IMR-90 (cell line): ENCODE results near the gene NSUN4. TPM values are rescaled to one million over a fixed set of nuclear protein-coding genes. Genes with fewer than 3 reads are reported as not detected.
A peak's percentile ranks its signal among the peaks of the same experiment; 100 is the strongest.

Experiments used
- ATAC-seq: fragments of 200-7000 bp; cut with Tn5 transposase; 2 replicates; pipeline ENCODE4 v1.9.1; 2020; ENCODE audit warnings: low read depth, mild to moderate bottlenecking, moderate library complexity
- BruUV-seq: library from RNA; stranded (reverse); fragments of 400-500 nt; replicated peaks from 2 replicates; lab custom pipeline; 2021; lab: Mats Ljungman, UMichigan
- CTCF ChIA-PET: fragments of 300-600 bp; formaldehyde crosslinking; extraction: SDS; loops from one replicate; lab custom pipeline; 2021; ENCODE audit warnings: antibody characterized with exemption; lab: Yijun Ruan, JAX
- POLR2A ChIA-PET: fragments of 300-600 bp; sonication (Branson Sonifier 250); formaldehyde crosslinking; loops from one replicate; lab custom pipeline; 2022; ENCODE audit warnings: antibody characterized with exemption; ENCODE audit not compliant: unreplicated experiment; lab: Charles Lee
- DNase-seq: peaks from one replicate; pipeline ENCODE4 v3.0.0; 2013
- H2AFZ ChIP-seq: replicated peaks from 2 replicates; pipeline ENCODE3; 2013; ENCODE audit warnings: low read length, mild to moderate bottlenecking; ENCODE audit not compliant: poor library complexity
- H2AK5ac ChIP-seq: 2 replicates; pipeline ENCODE4 v1.6.1; 2013; ENCODE audit warnings: low read depth, low read length, inconsistent platforms
- H2AK9ac ChIP-seq: replicated peaks from 2 replicates; pipeline ENCODE3; 2013; ENCODE audit warnings: mild to moderate bottlenecking, low read depth, low read length, moderate library complexity; ENCODE audit not compliant: poor library complexity
- H2BK120ac ChIP-seq: 2 replicates; pipeline ENCODE4 v1.6.1; 2013; ENCODE audit warnings: low read depth, low read length, inconsistent platforms
- H2BK15ac ChIP-seq: 3 replicates; pipeline ENCODE4 v1.6.1; 2013; ENCODE audit warnings: low read depth, low read length, inconsistent platforms
- H2BK20ac ChIP-seq: 2 replicates; pipeline ENCODE4 v1.6.1; 2013; ENCODE audit warnings: low read depth, mild to moderate bottlenecking, inconsistent platforms, low read length, moderate library complexity
- H2BK5ac ChIP-seq: 2 replicates; pipeline ENCODE4 v1.6.1; 2013; ENCODE audit warnings: mild to moderate bottlenecking, low read depth, low read length, inconsistent platforms; ENCODE audit not compliant: poor library complexity, severe bottlenecking
- H3K14ac ChIP-seq: replicated peaks from 2 replicates; pipeline ENCODE4 v1.6.1; 2013; ENCODE audit warnings: low read depth, low read length, inconsistent platforms
- H3K18ac ChIP-seq: 2 replicates; pipeline ENCODE4 v1.6.1; 2013; ENCODE audit warnings: low read depth, low read length, control low read depth
- H3K23ac ChIP-seq: 2 replicates; pipeline ENCODE4 v1.6.1; 2013; ENCODE audit warnings: low read depth, low read length, inconsistent platforms
- H3K27ac ChIP-seq: 2 replicates; pipeline ENCODE4 v1.5.1; 2013; ENCODE audit warnings: mild to moderate bottlenecking, control low read depth, low read length; ENCODE audit not compliant: insufficient read depth
- H3K27me3 ChIP-seq: 2 replicates; pipeline ENCODE4 v1.6.1; 2013; ENCODE audit warnings: low read length; ENCODE audit not compliant: control insufficient read depth, insufficient read depth
- H3K36me3 ChIP-seq: 2 replicates; pipeline ENCODE4 v1.6.1; 2013; ENCODE audit warnings: low read length, mixed read lengths; ENCODE audit not compliant: control insufficient read depth, insufficient read depth
- H3K4ac ChIP-seq: 2 replicates; pipeline ENCODE4 v1.6.1; 2013; ENCODE audit warnings: low read depth, low read length, inconsistent platforms
- H3K4me1 ChIP-seq: 2 replicates; pipeline ENCODE4 v1.6.1; 2013; ENCODE audit warnings: low read length, mixed read lengths; ENCODE audit not compliant: control insufficient read depth, insufficient read depth
- H3K4me2 ChIP-seq: 2 replicates; pipeline ENCODE4 v1.6.1; 2013; ENCODE audit warnings: low read depth, mild to moderate bottlenecking, control low read depth, low read length, moderate library complexity
- H3K4me3 ChIP-seq: 2 replicates; pipeline ENCODE4 v1.5.1; 2013; ENCODE audit warnings: low read depth, mild to moderate bottlenecking, control low read depth, low read length, moderate library complexity; ENCODE audit not compliant: insufficient read depth
- H3K56ac ChIP-seq: 2 replicates; pipeline ENCODE4 v1.6.1; 2013; ENCODE audit warnings: low read length, inconsistent platforms; ENCODE audit not compliant: insufficient read depth; ENCODE audit errors: extremely low read depth
- H3K79me1 ChIP-seq, 2 experiments: 2 replicates each; pipeline ENCODE4 v1.6.1; 2013; ENCODE audit warnings: low read length in 2 of 2, inconsistent platforms in 1 of 2, low read depth in 1 of 2
- H3K9ac ChIP-seq: 2 replicates; pipeline ENCODE4 v1.6.1; 2013; ENCODE audit warnings: low read depth, low read length, control low read depth
- H3K9me1 ChIP-seq: 2 replicates; pipeline ENCODE4 v1.6.1; 2013; ENCODE audit warnings: low read length, inconsistent platforms; ENCODE audit not compliant: insufficient read depth
- H3K9me3 ChIP-seq: 2 replicates; pipeline ENCODE4 v1.6.1; 2013; ENCODE audit warnings: low read length; ENCODE audit not compliant: control insufficient read depth, insufficient read depth
- H4K20me1 ChIP-seq: 2 replicates; pipeline ENCODE4 v1.6.1; 2013; ENCODE audit warnings: low read length, inconsistent platforms; ENCODE audit not compliant: insufficient read depth
- H4K5ac ChIP-seq: 2 replicates; pipeline ENCODE4 v1.6.1; 2013; ENCODE audit warnings: mild to moderate bottlenecking, low read depth, low read length, control low read depth
- H4K8ac ChIP-seq, 2 experiments: 2 replicates each; pipeline ENCODE4 v1.6.1; 2013; ENCODE audit warnings: low read depth in 2 of 2, low read length in 2 of 2, control low read depth in 1 of 2, inconsistent platforms in 1 of 2
- H4K91ac ChIP-seq: 2 replicates; pipeline ENCODE4 v1.6.1; 2013; ENCODE audit warnings: low read depth, low read length, inconsistent platforms; ENCODE audit not compliant: insufficient read depth
- FOS ChIP-seq: fragments of 150-350 bp; IDR thresholded peaks from 2 replicates; pipeline ENCODE4 v1.6.1; 2016; ENCODE audit warnings: low read depth, low read length
- MAZ ChIP-seq: IDR thresholded peaks from 2 replicates; pipeline ENCODE4 v1.6.1; 2012; ENCODE audit warnings: low read depth, mild to moderate bottlenecking, low read length, improper control_type of control experiment, moderate library complexity, borderline replicate concordance
- MXI1 ChIP-seq: IDR thresholded peaks from 2 replicates; pipeline ENCODE4 v1.6.1; 2012; ENCODE audit warnings: low read depth, mild to moderate bottlenecking, low read length, moderate library complexity, borderline replicate concordance
- RAD21 ChIP-seq: IDR thresholded peaks from 2 replicates; pipeline ENCODE4 v1.6.1; 2012; ENCODE audit warnings: low read length, improper control_type of control experiment
- SMC3 ChIP-seq: fragments of 150-350 bp; IDR thresholded peaks from 2 replicates; pipeline ENCODE4 v1.6.1; 2016; ENCODE audit warnings: low read depth, mild to moderate bottlenecking, antibody characterized with exemption, low read length, moderate library complexity
- WGBS, 2 experiments: methylation state at CpG; one replicate each; pipeline versions ENCODE4 v1.1.5 to v1.1.7; 2013; ENCODE audit warnings: missing lambda C conversion rate in 2 of 2; ENCODE audit not compliant: insufficient read length in 1 of 2; ENCODE audit errors: extremely low coverage in 2 of 2; 5-methylcytosine and 5-hydroxymethylcytosine counted together
- dilution Hi-C: fragments of 300-500 bp; cut with HindIII; formaldehyde crosslinking; loops from one replicate; pipeline ENCODE4 v1.14.3; 2018; ENCODE audit warnings: low sequenced_read_pairs; ENCODE audit not compliant: unreplicated experiment
- in situ Hi-C: fragments of 300-500 bp; cut with MboI; formaldehyde crosslinking; loops from 3 replicates; pipeline ENCODE4 v1.14.3; 2019; ENCODE audit warnings: low sequenced_read_pairs, inconsistent platforms, mixed read lengths
- intact Hi-C: fragments of 100-400 bp; cut with micrococcal nuclease; formaldehyde crosslinking; loops from 2 replicates; pipeline ENCODE4 v1.10.0; 2022
- polyA plus RNA-seq, 3 experiments: library from polyadenylated mRNA; depleted of rRNA; stranded (reverse); fragments of >200 nt; gene quantifications; 2 replicates each; pipeline ENCODE4 v1.2.3, GENCODE V29; 2012; ENCODE audit warnings: low replicate concordance in 1 of 3
- total RNA-seq: library from RNA; depleted of rRNA; stranded (reverse); fragments of >200 nt; gene quantifications from 2 replicates; pipeline ENCODE4 v1.2.3, GENCODE V29; 2012
- TF ChIP-seq, protein P1 (sequence below): conservative IDR thresholded peaks from 2 replicates; pipeline ENCODE4 v1.5.1; 2012; ENCODE audit warnings: mild to moderate bottlenecking, low read depth, low read length, improper control_type of control experiment

NSUN4 gene
- total and polyA plus RNA-seq, 2 of the 4 experiments (the other 2 are of a cell fraction) = 10.9 to 13.0 TPM

DNA sequence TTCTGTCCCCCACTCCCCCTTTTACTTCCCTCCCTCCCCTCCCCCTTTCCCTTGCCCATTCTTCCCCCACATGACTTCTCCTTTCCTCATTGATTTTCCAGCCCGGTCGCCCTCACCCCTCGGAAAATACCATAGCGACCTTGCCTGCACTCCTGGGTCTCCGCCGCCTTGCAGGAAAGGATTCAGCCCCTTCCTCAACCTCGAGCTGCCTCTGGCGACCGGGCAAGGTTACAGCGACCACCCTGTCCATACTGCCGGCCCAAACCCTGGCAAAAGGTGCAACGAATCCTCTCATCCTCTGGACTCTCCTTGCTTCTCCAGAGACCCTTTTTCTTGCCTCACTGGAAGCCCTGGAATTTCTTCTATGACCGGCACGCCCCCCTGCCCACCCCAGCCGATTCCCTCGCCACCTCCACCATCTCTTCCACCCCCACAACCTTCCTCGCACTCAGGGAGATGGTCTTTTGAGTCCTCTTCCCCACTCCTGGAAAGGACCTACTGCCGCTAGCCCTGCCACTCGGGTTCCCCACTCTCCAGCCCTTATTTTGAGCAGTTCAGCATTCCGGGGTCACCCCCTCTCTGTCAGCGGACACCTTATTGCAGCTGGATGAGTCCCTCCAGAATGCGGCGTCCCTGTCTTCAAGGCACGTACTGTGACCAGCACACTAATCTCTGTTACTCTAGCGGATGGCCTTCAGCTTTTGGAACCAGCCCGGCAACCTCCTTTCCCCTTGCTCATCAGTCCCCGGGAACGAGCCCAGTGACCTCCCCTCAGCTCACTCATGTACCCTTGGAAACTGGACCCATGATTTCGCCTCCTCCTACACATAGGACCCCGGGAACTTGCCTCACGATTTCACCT, 846 bp downstream of the NSUN4 start (continued):
- no peak for TF ChIP-seq SMC3
- TF ChIP-seq RAD21 = no peak
- TF ChIP-seq MAZ = no peak

GRCh38 chr1:46342084-46342656, 1.6 kb downstream of the NSUN4 start:
- Histone ChIP-seq H3K79me1 (peaks cover 10 to 42% of the 10 kb centered on the region in 2 experiments), H3K9me3 (no peaks in the 10 kb centered on the region), H4K91ac (no peak overlapping the region), H3K4me1 (peaks cover 4% of the 10 kb centered on the region), H2BK5ac (no peak overlapping the region), H3K27ac (no peak overlapping the region), H3K14ac (no peak overlapping the region), H3K18ac (no peak overlapping the region), H3K4ac (no peak overlapping the region), H3K4me2 (no peak overlapping the region), H3K56ac (no peak overlapping the region), H3K27me3 (no peaks in the 10 kb centered on the region), H2AK5ac (0 out of 2 replicates have a peak overlapping the region, but pooled peaks have one; percentile 4), H2BK20ac (no peak overlapping the region), H3K9ac (no peak overlapping the region), H4K20me1 (no peaks in the 10 kb centered on the region), H4K5ac (no peak overlapping the region), H2BK120ac (no peak overlapping the region), H3K4me3 (no peak overlapping the region), H2AK9ac (peak overlapping the region; percentile 83), H3K36me3 (peaks cover 19% of the 10 kb centered on the region), H2BK15ac (no peak overlapping the region), H4K8ac (peak overlapping the region in 1 of 2 experiments; percentile 24; a peak in 1 of 4 replicates), H3K23ac (no peak overlapping the region), H3K9me1 (peaks cover 7% of the 10 kb centered on the region; the same call in 1 of the 2 replicates), H2AFZ (no peak overlapping the region)
- intact Hi-C loops (no loop called here), in situ Hi-C loops (no loop called here), dilution Hi-C loops (no loop called here)
- no TSS peak for BruUV-seq
- ChIA-PET CTCF (no interaction called here), POLR2A (no interaction called here)
- WGBS, 2 experiments = 95% methylated on average over 6 of the region's 6 CpGs; no CpG with 5 or more reads in 1 of the 2 experiments
- no peak for TF ChIP-seq FOS
- TF ChIP-seq, protein P1, sequence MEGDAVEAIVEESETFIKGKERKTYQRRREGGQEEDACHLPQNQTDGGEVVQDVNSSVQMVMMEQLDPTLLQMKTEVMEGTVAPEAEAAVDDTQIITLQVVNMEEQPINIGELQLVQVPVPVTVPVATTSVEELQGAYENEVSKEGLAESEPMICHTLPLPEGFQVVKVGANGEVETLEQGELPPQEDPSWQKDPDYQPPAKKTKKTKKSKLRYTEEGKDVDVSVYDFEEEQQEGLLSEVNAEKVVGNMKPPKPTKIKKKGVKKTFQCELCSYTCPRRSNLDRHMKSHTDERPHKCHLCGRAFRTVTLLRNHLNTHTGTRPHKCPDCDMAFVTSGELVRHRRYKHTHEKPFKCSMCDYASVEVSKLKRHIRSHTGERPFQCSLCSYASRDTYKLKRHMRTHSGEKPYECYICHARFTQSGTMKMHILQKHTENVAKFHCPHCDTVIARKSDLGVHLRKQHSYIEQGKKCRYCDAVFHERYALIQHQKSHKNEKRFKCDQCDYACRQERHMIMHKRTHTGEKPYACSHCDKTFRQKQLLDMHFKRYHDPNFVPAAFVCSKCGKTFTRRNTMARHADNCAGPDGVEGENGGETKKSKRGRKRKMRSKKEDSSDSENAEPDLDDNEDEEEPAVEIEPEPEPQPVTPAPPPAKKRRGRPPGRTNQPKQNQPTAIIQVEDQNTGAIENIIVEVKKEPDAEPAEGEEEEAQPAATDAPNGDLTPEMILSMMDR = peak; percentile 37
- 0 out of 2 replicates have a peak, but pooled peaks have one; percentile 15 for TF ChIP-seq MAZ
- no peak for TF ChIP-seq MXI1
- ATAC-seq = no peak
- peak; percentile 55 for DNase-seq
